CD14-positive monocyte (primary cell): ENCODE measurements around the gene PTPRQ. TPM values are rescaled to one million over a fixed set of nuclear protein-coding genes. Genes with fewer than 3 reads are reported as not detected.

Experiments
- DNase-seq, 3 donors: peaks; one replicate each; pipeline ENCODE4 v3.0.0-alpha.2; 2011 to 2022
- H2AFZ ChIP-seq: 2 replicates; pipeline ENCODE4 v1.6.0; 2012; ENCODE audit warnings: mild to moderate bottlenecking, low read depth, low read length, inconsistent platforms; ENCODE audit not compliant: insufficient read depth, poor library complexity, severe bottlenecking
- H3K27ac ChIP-seq, 2 donors: 1 replicate in 1 of 2; 2 replicates in 1 of 2; pipeline ENCODE4 v1.5.1; 2012 to 2013; ENCODE audit warnings: low read length in 2 of 2, control low read depth in 1 of 2, inconsistent platforms in 1 of 2, low read depth in 1 of 2, mild to moderate bottlenecking in 1 of 2
- H3K27me3 ChIP-seq, 2 donors: one replicate each; pipeline versions ENCODE4 v1.6.0 to v1.6.1; 2011 to 2013; ENCODE audit warnings: low read length in 2 of 2; ENCODE audit not compliant: control insufficient read depth in 2 of 2, insufficient read depth in 2 of 2
- H3K36me3 ChIP-seq, 2 donors: replicated peaks in 1 of 2; 1 replicate in 1 of 2; 2 replicates in 1 of 2; pipeline versions ENCODE4 v1.5.1 to v1.6.1; 2012 to 2013; ENCODE audit warnings: low read length in 2 of 2, control low read depth in 1 of 2, inconsistent platforms in 1 of 2, mild to moderate bottlenecking in 1 of 2; ENCODE audit not compliant: insufficient read depth in 2 of 2, control insufficient read depth in 1 of 2
- H3K4me1 ChIP-seq, 2 donors: 1 replicate in 1 of 2; 2 replicates in 1 of 2; pipeline versions ENCODE4 v1.5.1 to v1.6.1; 2012 to 2013; ENCODE audit warnings: low read length in 2 of 2, control low read depth in 1 of 2, inconsistent platforms in 1 of 2, mild to moderate bottlenecking in 1 of 2, moderate library complexity in 1 of 2; ENCODE audit not compliant: insufficient read depth in 2 of 2, control insufficient read depth in 1 of 2
- H3K4me2 ChIP-seq: replicated peaks from 2 replicates; pipeline ENCODE3; 2012; ENCODE audit warnings: low read length, moderate library complexity, mild to moderate bottlenecking; ENCODE audit not compliant: poor library complexity, severe bottlenecking; ENCODE audit errors: extremely low read depth
- H3K4me3 ChIP-seq, 3 experiments: fragments of 200-600 bp in 1 of 3; sonication (generic) in 1 of 3; replicated peaks in 1 of 3; 1 replicate in 2 of 3; 2 replicates in 1 of 3; pipeline ENCODE4 v1.5.1; 2011 to 2013; ENCODE audit warnings: low read length in 3 of 3, mild to moderate bottlenecking in 3 of 3, control low read depth in 2 of 3, low read depth in 2 of 3, inconsistent platforms in 1 of 3, moderate library complexity in 1 of 3
- H3K79me2 ChIP-seq: 2 replicates; pipeline ENCODE4 v1.6.0; 2012; ENCODE audit warnings: mild to moderate bottlenecking, control low read depth, inconsistent platforms, low read length, moderate library complexity; ENCODE audit not compliant: insufficient read depth
- H3K9ac ChIP-seq: 2 replicates; pipeline ENCODE4 v1.6.0; 2017; ENCODE audit warnings: low read length, mild to moderate bottlenecking; ENCODE audit not compliant: insufficient read depth, poor library complexity, severe bottlenecking
- H3K9me3 ChIP-seq, 2 donors: replicated peaks in 1 of 2; 1 replicate in 1 of 2; 2 replicates in 1 of 2; pipeline versions ENCODE4 v1.5.1 to v1.6.1; 2012 to 2013; ENCODE audit warnings: low read length in 2 of 2, control low read depth in 1 of 2; ENCODE audit not compliant: control insufficient read depth in 1 of 2, insufficient read depth in 1 of 2
- H4K20me1 ChIP-seq: 2 replicates; pipeline ENCODE4 v1.6.0; 2012; ENCODE audit warnings: mild to moderate bottlenecking, low read length, control low read depth, moderate library complexity; ENCODE audit not compliant: insufficient read depth
- H3K27ac Mint-ChIP-seq, 7 donors: one replicate each; pipeline ENCODE4 v1.8.0; 2020; ENCODE audit warnings: mild to moderate bottlenecking in 7 of 7, mixed read lengths in 7 of 7, moderate library complexity in 6 of 7, inconsistent platforms in 2 of 7
- H3K27me3 Mint-ChIP-seq, 3 donors: one replicate each; pipeline ENCODE4 v1.8.0; 2021 to 2022; ENCODE audit warnings: low read depth in 3 of 3, mild to moderate bottlenecking in 3 of 3, mixed read lengths in 3 of 3, moderate library complexity in 3 of 3, inconsistent platforms in 1 of 3
- H3K36me3 Mint-ChIP-seq, 2 donors: one replicate each; pipeline ENCODE4 v1.8.0; 2020; ENCODE audit warnings: mixed read lengths in 2 of 2, inconsistent platforms in 1 of 2, mild to moderate bottlenecking in 1 of 2
- H3K4me1 Mint-ChIP-seq: one replicate; pipeline ENCODE4 v1.8.0; 2020; ENCODE audit warnings: mild to moderate bottlenecking, mixed read lengths
- H3K4me3 Mint-ChIP-seq, 2 donors: one replicate each; pipeline ENCODE4 v1.8.0; 2020; ENCODE audit warnings: mild to moderate bottlenecking in 2 of 2, mixed read lengths in 2 of 2, moderate library complexity in 1 of 2
- H3K9me3 Mint-ChIP-seq, 7 donors: one replicate each; pipeline ENCODE4 v1.8.0; 2020 to 2022; ENCODE audit warnings: mixed read lengths in 7 of 7, mild to moderate bottlenecking in 6 of 7, moderate library complexity in 6 of 7, inconsistent platforms in 2 of 7
- WGBS: methylation state at CpG from one replicate; pipeline ENCODE4 v1.1.5; 2013; ENCODE audit warnings: missing lambda C conversion rate; ENCODE audit not compliant: insufficient coverage; 5-methylcytosine and 5-hydroxymethylcytosine counted together
- intact Hi-C, 2 donors: fragments of 100-400 bp; cut with micrococcal nuclease; formaldehyde crosslinking; loops; one replicate each; pipeline versions ENCODE4 v1.15.0 to v1.15.1; 2023
- polyA plus RNA-seq, 3 donors: library from polyadenylated mRNA; depleted of rRNA in 1 of 3; unstranded in 2 of 3; stranded (reverse) in 1 of 3; fragments of 300-500 nt in 2 of 3; fragments of >200 nt in 1 of 3; fragmentation: Illumina TruSeq in 2 of 3; gene quantifications; 1 replicate in 2 of 3; 2 replicates in 1 of 3; pipeline ENCODE4 v1.2.3, GENCODE V29; 2012 to 2021
- TF ChIP-seq, protein P1 (sequence below): fragments of 200-600 bp; IDR thresholded peaks from one replicate; pipeline ENCODE4 v1.8.0; 2022; ENCODE audit warnings: antibody characterized with exemption, mild to moderate bottlenecking

PTPRQ gene
- polyA plus RNA-seq, 3 donors = not detected

DNA sequence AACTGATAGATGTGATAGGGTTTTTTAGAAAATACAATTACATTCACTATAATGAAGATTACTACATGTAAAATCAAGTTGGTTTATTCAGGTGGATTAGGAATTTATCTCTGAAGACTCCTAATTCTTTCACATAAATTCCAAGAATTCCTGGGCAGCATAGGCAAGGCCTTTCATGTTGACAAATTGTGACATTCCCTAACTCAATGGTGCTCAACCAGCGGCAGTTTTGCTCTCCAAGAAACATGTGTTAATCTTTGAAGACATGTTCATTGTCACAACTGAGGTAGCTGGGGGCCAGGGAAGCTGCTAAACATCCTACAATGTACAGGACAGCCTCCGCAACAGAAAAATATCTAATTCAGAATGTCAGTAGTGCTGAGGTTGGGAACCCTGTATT, 46.3 kb downstream of the PTPRQ start:
- 100% methylated on average over 1 of the region's 2 CpGs for WGBS
- TF ChIP-seq, protein P1, sequence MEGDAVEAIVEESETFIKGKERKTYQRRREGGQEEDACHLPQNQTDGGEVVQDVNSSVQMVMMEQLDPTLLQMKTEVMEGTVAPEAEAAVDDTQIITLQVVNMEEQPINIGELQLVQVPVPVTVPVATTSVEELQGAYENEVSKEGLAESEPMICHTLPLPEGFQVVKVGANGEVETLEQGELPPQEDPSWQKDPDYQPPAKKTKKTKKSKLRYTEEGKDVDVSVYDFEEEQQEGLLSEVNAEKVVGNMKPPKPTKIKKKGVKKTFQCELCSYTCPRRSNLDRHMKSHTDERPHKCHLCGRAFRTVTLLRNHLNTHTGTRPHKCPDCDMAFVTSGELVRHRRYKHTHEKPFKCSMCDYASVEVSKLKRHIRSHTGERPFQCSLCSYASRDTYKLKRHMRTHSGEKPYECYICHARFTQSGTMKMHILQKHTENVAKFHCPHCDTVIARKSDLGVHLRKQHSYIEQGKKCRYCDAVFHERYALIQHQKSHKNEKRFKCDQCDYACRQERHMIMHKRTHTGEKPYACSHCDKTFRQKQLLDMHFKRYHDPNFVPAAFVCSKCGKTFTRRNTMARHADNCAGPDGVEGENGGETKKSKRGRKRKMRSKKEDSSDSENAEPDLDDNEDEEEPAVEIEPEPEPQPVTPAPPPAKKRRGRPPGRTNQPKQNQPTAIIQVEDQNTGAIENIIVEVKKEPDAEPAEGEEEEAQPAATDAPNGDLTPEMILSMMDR = no peak
- Histone ChIP-seq H3K27ac (no peak overlapping the region), H3K9ac (no peak overlapping the region), H2AFZ (no peak overlapping the region), H3K79me2 (no peaks in the 10 kb centered on the region), H3K9me3 (no peaks in the 10 kb centered on the region), H3K36me3 (no peaks in the 10 kb centered on the region), H3K4me2 (no peak overlapping the region), H4K20me1 (no peaks in the 10 kb centered on the region), H3K27me3 (no peaks in the 10 kb centered on the region), H3K4me1 (no peaks in the 10 kb centered on the region), H3K4me3 (no peak overlapping the region)
- Mint-ChIP-seq H3K36me3 (no peaks in the 10 kb centered on the region), H3K27me3 (peaks cover 0 to 2% (median 0%) of the 10 kb centered on the region in 3 donors), H3K27ac (no peak overlapping the region), H3K4me3 (no peak overlapping the region), H3K4me1 (no peaks in the 10 kb centered on the region), H3K9me3 (no peaks in the 10 kb centered on the region)
- no peak for DNase-seq
- intact Hi-C loops = no loop called here

DNA sequence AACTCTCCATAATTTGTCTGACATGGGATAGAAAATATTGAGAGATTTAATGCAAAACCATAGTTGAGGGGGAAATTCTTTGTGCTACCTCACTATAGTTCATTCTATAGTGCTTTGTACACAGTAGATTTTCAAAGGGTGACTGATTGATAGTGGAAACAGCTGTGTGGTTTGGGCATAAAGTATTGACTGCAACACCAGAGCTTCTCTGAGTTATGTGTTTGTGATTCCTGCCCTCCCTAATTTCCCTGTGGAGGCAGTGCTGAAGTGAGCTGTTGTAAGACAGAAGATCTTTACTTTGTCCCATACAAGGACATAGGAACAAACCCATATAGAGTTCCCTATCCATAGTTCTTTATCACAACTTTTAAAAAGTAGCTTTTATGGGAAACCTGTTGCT, 47.1 kb downstream of the PTPRQ start:
- H3K27me3 ChIP-seq = no peaks in the 10 kb centered on the region
- H3K4me3 Mint-ChIP-seq = no peak overlapping the region
- no peaks in the 10 kb centered on the region for H3K27me3 Mint-ChIP-seq
- H2AFZ ChIP-seq = no peak overlapping the region
- DNase-seq = no peak
- H3K4me3 ChIP-seq = no peak overlapping the region
- TF ChIP-seq, protein P1 = no peak
- H3K36me3 Mint-ChIP-seq = no peaks in the 10 kb centered on the region
- no peaks in the 10 kb centered on the region for H4K20me1 ChIP-seq
- H3K9ac ChIP-seq = no peak overlapping the region
- H3K27ac ChIP-seq = no peak overlapping the region
- no peaks in the 10 kb centered on the region for H3K79me2 ChIP-seq
- H3K36me3 ChIP-seq = no peaks in the 10 kb centered on the region
- H3K27ac Mint-ChIP-seq = no peak overlapping the region
- H3K4me2 ChIP-seq = no peak overlapping the region
- intact Hi-C loops = no loop called here
- no peaks in the 10 kb centered on the region for H3K9me3 ChIP-seq
- no peaks in the 10 kb centered on the region for H3K9me3 Mint-ChIP-seq
- no peaks in the 10 kb centered on the region for H3K4me1 ChIP-seq
- H3K4me1 Mint-ChIP-seq = no peaks in the 10 kb centered on the region
